Testis (tissue), 2 donors: ENCODE results near the gene IMMP2L.

Experiments used
- CTCF ChIP-seq, 3 experiments: fragments of 450-650 bp in 2 of 3; fragments of 200-600 bp in 1 of 3; sonication (generic) in 1 of 3; IDR thresholded peaks; one replicate each; pipeline ENCODE4 v1.5.1; 2016 to 2019; ENCODE audit warnings: antibody characterized with exemption in 3 of 3, mild to moderate bottlenecking in 2 of 3, moderate library complexity in 1 of 3
- POLR2A ChIP-seq: fragments of 450-650 bp; IDR thresholded peaks from one replicate; pipeline ENCODE4 v1.6.1; 2017; ENCODE audit warnings: antibody characterized with exemption, mild to moderate bottlenecking, moderate library complexity

GRCh38 chr7:110909117-110909516, 653.2 kb downstream of the IMMP2L start:
- TF ChIP-seq CTCF (IDR thresholded peaks at IDR 0.05): no peak
- TF ChIP-seq POLR2A: no peak
